Common myeloid progenitor, CD34-positive (primary cell): Measurements from ENCODE around the gene MOCOS.

Source experiments
- CTCF ChIA-PET: fragments of 350-600 bp; sonication (Branson Sonifier 250); formaldehyde crosslinking; loops from one replicate; lab custom pipeline; 2021; ENCODE audit warnings: antibody characterized with exemption; lab: Charles Lee
- POLR2A ChIA-PET: fragments of 350-600 bp; sonication (Branson Sonifier 250); formaldehyde crosslinking; loops from one replicate; lab custom pipeline; 2021; ENCODE audit warnings: antibody characterized with exemption; lab: Charles Lee
- DNase-seq, 3 donors: peaks; one replicate each; pipeline versions ENCODE4 v3.0.0 to v3.0.0-alpha.2; 2013
- H3K27ac ChIP-seq, 2 experiments: 1 replicate in 1 of 2; 2 replicates in 1 of 2; pipeline ENCODE4 v1.7.0; 2013; ENCODE audit warnings: inconsistent platforms in 2 of 2, low read length in 2 of 2, mild to moderate bottlenecking in 2 of 2, low read depth in 1 of 2, moderate library complexity in 1 of 2; ENCODE audit not compliant: severe bottlenecking in 2 of 2, insufficient read depth in 1 of 2, poor library complexity in 1 of 2
- H3K27me3 ChIP-seq, 5 experiments: replicated peaks in 2 of 5; 1 replicate in 3 of 5; 2 replicates in 2 of 5; pipeline versions ENCODE4 v1.6.1 to v1.7.0; 2013; ENCODE audit warnings: low read length in 4 of 5, mild to moderate bottlenecking in 2 of 5, moderate library complexity in 2 of 5, inconsistent platforms in 1 of 5; ENCODE audit not compliant: insufficient read depth in 5 of 5, control insufficient read depth in 4 of 5
- H3K36me3 ChIP-seq, 4 experiments: 1 replicate in 2 of 4; 2 replicates in 2 of 4; pipeline versions ENCODE4 v1.6.1 to v1.7.0; 2013; ENCODE audit warnings: low read length in 3 of 4, control low read depth in 1 of 4, mild to moderate bottlenecking in 1 of 4; ENCODE audit not compliant: control insufficient read depth in 4 of 4, insufficient read depth in 4 of 4
- H3K4me1 ChIP-seq, 4 experiments: 1 replicate in 3 of 4; 2 replicates in 1 of 4; pipeline versions ENCODE4 v1.6.1 to v1.7.1; 2013; ENCODE audit warnings: low read length in 3 of 4, mild to moderate bottlenecking in 3 of 4, control low read depth in 1 of 4, inconsistent platforms in 1 of 4, moderate library complexity in 1 of 4; ENCODE audit not compliant: control insufficient read depth in 4 of 4, insufficient read depth in 4 of 4; ENCODE audit errors: control extremely low read depth in 1 of 4
- H3K4me3 ChIP-seq, 7 experiments: 1 replicate in 4 of 7; 2 replicates in 3 of 7; pipeline versions ENCODE4 v1.5.1 to v1.7.0; 2013; ENCODE audit warnings: mild to moderate bottlenecking in 7 of 7, low read length in 6 of 7, moderate library complexity in 6 of 7, inconsistent platforms in 2 of 7, low read depth in 2 of 7, control low read depth in 1 of 7; ENCODE audit not compliant: insufficient read depth in 4 of 7, control insufficient read depth in 1 of 7; ENCODE audit errors: extremely low read depth in 1 of 7
- H3K9me3 ChIP-seq, 5 experiments: 1 replicate in 4 of 5; 2 replicates in 1 of 5; pipeline versions ENCODE4 v1.6.1 to v1.7.1; 2013; ENCODE audit warnings: low read length in 4 of 5, mild to moderate bottlenecking in 2 of 5, inconsistent platforms in 1 of 5, low read depth in 1 of 5, moderate library complexity in 1 of 5; ENCODE audit not compliant: control insufficient read depth in 4 of 5, insufficient read depth in 2 of 5; ENCODE audit errors: control extremely low read depth in 1 of 5
- WGBS: methylation state at CpG from one replicate; pipeline ENCODE4 v1.1.5; 2013; ENCODE audit not compliant: insufficient coverage; 5-methylcytosine and 5-hydroxymethylcytosine counted together

MOCOS gene

GRCh38 chr18:36176711-36177110 lies 10.6 kb upstream of the MOCOS start:
- no peak overlapping the region for H3K27ac ChIP-seq
- CTCF ChIA-PET, result no interaction called here

GRCh38 chr18:36177913-36178312 lies 9.4 kb upstream of the MOCOS start:
- WGBS, result 100% methylated on average over 1 of the region's 3 CpGs
- POLR2A ChIA-PET, result no interaction called here
- Histone ChIP-seq H3K27ac (no peak overlapping the region), H3K4me3 (no peak overlapping the region), H3K4me1 (peaks cover 0 to 21% (median 12%) of the 10 kb centered on the region in 4 experiments), H3K27me3 (no peaks in the 10 kb centered on the region), H3K36me3 (peaks cover 21 to 44% (median 31%) of the 10 kb centered on the region in 4 experiments), H3K9me3 (no peaks in the 10 kb centered on the region)
- no peak for DNase-seq
- CTCF ChIA-PET, result no interaction called here

More at GRCh38 chr18:36176711-36177110, 10.6 kb upstream of the MOCOS start:
- H3K4me3 ChIP-seq, result no peak overlapping the region
- H3K36me3 ChIP-seq, result peaks cover 22 to 55% (median 39%) of the 10 kb centered on the region in 4 experiments
- no peaks in the 10 kb centered on the region for H3K27me3 ChIP-seq
- DNase-seq, result no peak
- POLR2A ChIA-PET, result no interaction called here
- H3K4me1 ChIP-seq, result peaks cover 0 to 16% (median 12%) of the 10 kb centered on the region in 4 experiments
- no peaks in the 10 kb centered on the region for H3K9me3 ChIP-seq
- 98% methylated on average over 3 of the region's 9 CpGs for WGBS

GRCh38 chr18:36179562-36180355 lies 7.5 kb upstream of the MOCOS start:
- Histone ChIP-seq H3K36me3 (peaks cover 17 to 28% (median 22%) of the 10 kb centered on the region in 4 experiments), H3K4me1 (peaks cover 0 to 21% (median 12%) of the 10 kb centered on the region in 4 experiments), H3K9me3 (no peaks in the 10 kb centered on the region), H3K4me3 (peak overlapping the region in 1 of 7 experiments; percentile 24), H3K27me3 (no peaks in the 10 kb centered on the region), H3K27ac (peak overlapping the region in 1 of 2 experiments; percentile 44)
- WGBS, result 22% methylated on average over 6 of the region's 7 CpGs
- peak; percentile 61 to 73 (median 69) for DNase-seq
- ChIA-PET POLR2A (no interaction called here), CTCF (interaction anchor here (0.8 kb wide), 1 partner anchor 9 kb away, joined by 3 read pairs; no protein-coding TSS in a partner anchor)

- WGBS, result 94% methylated on average over 6 of the region's 6 CpGs
- CTCF ChIA-PET, result no interaction called here
- POLR2A ChIA-PET, result no interaction called here
Measured at GRCh38 chr18:36181441-36181840, 5.9 kb upstream of the MOCOS start.

GRCh38 chr18:36181898-36182506 lies 5.3 kb upstream of the MOCOS start:
- Histone ChIP-seq H3K4me3 (no peak overlapping the region), H3K36me3 (peaks cover 3 to 8% (median 5%) of the 10 kb centered on the region in 4 experiments), H3K27ac (no peak overlapping the region), H3K4me1 (peaks cover 0 to 30% (median 21%) of the 10 kb centered on the region in 4 experiments), H3K9me3 (no peaks in the 10 kb centered on the region), H3K27me3 (peaks cover 0 to 13% (median 2%) of the 10 kb centered on the region in 5 experiments)
- 93% methylated on average over 3 of the region's 3 CpGs for WGBS
- ChIA-PET CTCF (no interaction called here), POLR2A (no interaction called here)
- no peak for DNase-seq

More at GRCh38 chr18:36181441-36181840, 5.9 kb upstream of the MOCOS start:
- H3K36me3 ChIP-seq, result peaks cover 6 to 14% (median 9%) of the 10 kb centered on the region in 4 experiments
- H3K4me1 ChIP-seq, result peaks cover 0 to 24% (median 15%) of the 10 kb centered on the region in 4 experiments
- DNase-seq, result no peak
- no peak overlapping the region for H3K27ac ChIP-seq
- H3K4me3 ChIP-seq, result no peak overlapping the region
- peaks cover 0 to 11% (median 0%) of the 10 kb centered on the region in 5 experiments for H3K27me3 ChIP-seq
- no peaks in the 10 kb centered on the region for H3K9me3 ChIP-seq

GRCh38 chr18:36183033-36183432 lies 4.3 kb upstream of the MOCOS start:
- 100% methylated on average over 6 of the region's 6 CpGs for WGBS
- peaks cover 0 to 23% (median 6%) of the 10 kb centered on the region in 5 experiments for H3K27me3 ChIP-seq
- peaks cover 0 to 40% (median 30%) of the 10 kb centered on the region in 4 experiments for H3K4me1 ChIP-seq
- H3K4me3 ChIP-seq, result no peak overlapping the region
- H3K27ac ChIP-seq, result no peak overlapping the region
- no peaks in the 10 kb centered on the region for H3K9me3 ChIP-seq
- peaks cover 0 to 1% (median 0%) of the 10 kb centered on the region in 4 experiments for H3K36me3 ChIP-seq
- CTCF ChIA-PET, result no interaction called here
- POLR2A ChIA-PET, result no interaction called here
- no peak for DNase-seq

GRCh38 chr18:36183987-36184386 lies 3.3 kb upstream of the MOCOS start:
- Histone ChIP-seq H3K36me3 (no peaks in the 10 kb centered on the region), H3K27ac (no peak overlapping the region), H3K27me3 (peaks cover 0 to 33% (median 11%) of the 10 kb centered on the region in 5 experiments), H3K4me1 (peaks cover 0 to 44% (median 31%) of the 10 kb centered on the region in 4 experiments), H3K4me3 (no peak overlapping the region), H3K9me3 (no peaks in the 10 kb centered on the region)
- CTCF ChIA-PET, result no interaction called here
- WGBS, result 100% methylated on average over 1 of the region's 2 CpGs
- DNase-seq, result no peak
- POLR2A ChIA-PET, result no interaction called here
